ENCODE data around the gene CAP2.

DNA sequence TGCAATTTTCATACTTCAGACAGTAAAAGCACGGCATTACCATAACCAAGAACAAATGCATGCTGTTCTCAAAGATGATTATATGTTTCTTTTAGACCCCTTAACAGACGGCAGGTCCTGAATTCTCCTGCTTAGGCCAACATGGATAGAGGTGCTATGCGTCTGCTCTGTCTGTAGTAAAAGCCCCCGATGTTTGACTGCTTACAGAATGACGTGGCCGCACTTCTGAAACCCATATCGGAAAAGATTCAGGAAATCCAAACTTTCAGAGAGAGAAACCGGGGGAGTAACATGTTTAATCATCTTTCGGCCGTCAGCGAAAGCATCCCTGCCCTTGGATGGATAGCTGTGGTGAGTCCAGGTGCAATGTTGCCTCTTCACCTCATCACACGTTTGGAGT, 113.6 kb downstream of the CAP2 start:
- TF ChIP-seq, protein P1, sequence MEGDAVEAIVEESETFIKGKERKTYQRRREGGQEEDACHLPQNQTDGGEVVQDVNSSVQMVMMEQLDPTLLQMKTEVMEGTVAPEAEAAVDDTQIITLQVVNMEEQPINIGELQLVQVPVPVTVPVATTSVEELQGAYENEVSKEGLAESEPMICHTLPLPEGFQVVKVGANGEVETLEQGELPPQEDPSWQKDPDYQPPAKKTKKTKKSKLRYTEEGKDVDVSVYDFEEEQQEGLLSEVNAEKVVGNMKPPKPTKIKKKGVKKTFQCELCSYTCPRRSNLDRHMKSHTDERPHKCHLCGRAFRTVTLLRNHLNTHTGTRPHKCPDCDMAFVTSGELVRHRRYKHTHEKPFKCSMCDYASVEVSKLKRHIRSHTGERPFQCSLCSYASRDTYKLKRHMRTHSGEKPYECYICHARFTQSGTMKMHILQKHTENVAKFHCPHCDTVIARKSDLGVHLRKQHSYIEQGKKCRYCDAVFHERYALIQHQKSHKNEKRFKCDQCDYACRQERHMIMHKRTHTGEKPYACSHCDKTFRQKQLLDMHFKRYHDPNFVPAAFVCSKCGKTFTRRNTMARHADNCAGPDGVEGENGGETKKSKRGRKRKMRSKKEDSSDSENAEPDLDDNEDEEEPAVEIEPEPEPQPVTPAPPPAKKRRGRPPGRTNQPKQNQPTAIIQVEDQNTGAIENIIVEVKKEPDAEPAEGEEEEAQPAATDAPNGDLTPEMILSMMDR (IDR thresholded peaks at IDR 0.05; ENCODE audit: low read depth, low read length, poor library complexity, severe bottlenecking) = no peak
- no peak for TF ChIP-seq EZH2phosphoT487 (IDR thresholded peaks at IDR 0.05; ENCODE audit: borderline replicate concordance, low read length)

Measured in DOHH2 (cell line).